Neural progenitor cell (in vitro differentiated cells): ENCODE results near the gene MEGF10. TPM values are rescaled to one million over a fixed set of nuclear protein-coding genes. Genes with fewer than 3 reads are reported as not detected.

Experiments
- DNase-seq: peaks from one replicate; pipeline ENCODE4 v3.0.0-alpha.2; 2016; ENCODE audit warnings: low spot score
- H2AFZ ChIP-seq: fragments of 200-600 bp; sonication (generic); replicated peaks from 2 replicates; pipeline ENCODE4 v1.6.1; 2016; ENCODE audit warnings: antibody characterized with exemption
- H3F3A ChIP-seq: fragments of 200-600 bp; sonication (generic); 2 replicates; pipeline ENCODE4 v1.6.1; 2016; ENCODE audit warnings: antibody characterized with exemption, low read depth
- H3K27ac ChIP-seq: fragments of 200-600 bp; sonication (generic); 2 replicates; pipeline ENCODE4 v1.5.1; 2016; ENCODE audit warnings: mild to moderate bottlenecking
- H3K27me3 ChIP-seq: fragments of 200-600 bp; sonication (generic); 2 replicates; pipeline ENCODE4 v1.6.1; 2016; ENCODE audit warnings: mild to moderate bottlenecking, moderate library complexity
- H3K36me3 ChIP-seq: fragments of 200-600 bp; sonication (generic); 2 replicates; pipeline ENCODE4 v1.5.1; 2016
- H3K4me1 ChIP-seq: fragments of 200-600 bp; sonication (generic); 2 replicates; pipeline ENCODE4 v1.6.1; 2016; ENCODE audit warnings: mixed run types
- H3K4me2 ChIP-seq: fragments of 200-600 bp; sonication (generic); 2 replicates; pipeline ENCODE4 v1.6.1; 2016
- H3K4me3 ChIP-seq: fragments of 200-600 bp; sonication (generic); 2 replicates; pipeline ENCODE4 v1.5.1; 2016
- H3K79me2 ChIP-seq: fragments of 200-600 bp; sonication (generic); 2 replicates; pipeline ENCODE4 v1.6.1; 2016; ENCODE audit warnings: low read depth
- H3K9ac ChIP-seq: fragments of 200-600 bp; sonication (generic); 2 replicates; pipeline ENCODE4 v1.6.1; 2016
- H3K9me3 ChIP-seq: fragments of 200-600 bp; sonication (generic); 2 replicates; pipeline ENCODE4 v1.5.1; 2016; ENCODE audit warnings: low read depth
- H4K20me1 ChIP-seq: fragments of 200-600 bp; sonication (generic); 2 replicates; pipeline ENCODE4 v1.6.1; 2016; ENCODE audit warnings: low read depth
- H3K27ac Mint-ChIP-seq: 3 replicates; pipeline ENCODE4 v1.8.0; 2021; ENCODE audit warnings: mixed read lengths
- H3K27me3 Mint-ChIP-seq: 2 replicates; pipeline ENCODE4 v1.8.0; 2022; ENCODE audit warnings: low read depth, mild to moderate bottlenecking, inconsistent platforms, moderate library complexity, mixed read lengths; ENCODE audit not compliant: insufficient read depth
- H3K36me3 Mint-ChIP-seq: 3 replicates; pipeline ENCODE4 v1.8.0; 2021; ENCODE audit warnings: mixed read lengths
- H3K4me1 Mint-ChIP-seq: 3 replicates; pipeline ENCODE4 v1.8.0; 2021; ENCODE audit warnings: mixed read lengths
- H3K4me3 Mint-ChIP-seq: 3 replicates; pipeline ENCODE4 v1.8.0; 2021; ENCODE audit warnings: mild to moderate bottlenecking, moderate library complexity, mixed read lengths
- H3K9me3 Mint-ChIP-seq: 3 replicates; pipeline ENCODE4 v1.8.0; 2020; ENCODE audit warnings: mixed read lengths
- CTCF ChIP-seq: fragments of 200-600 bp; sonication (generic); IDR thresholded peaks from 2 replicates; pipeline ENCODE4 v1.5.1; 2017; ENCODE audit warnings: antibody characterized with exemption, mild to moderate bottlenecking
- EZH2 ChIP-seq: fragments of 200-600 bp; sonication (generic); IDR thresholded peaks from 2 replicates; pipeline ENCODE4 v1.6.1; 2017; ENCODE audit warnings: antibody characterized with exemption, mild to moderate bottlenecking, moderate library complexity
- EZH2phosphoT487 ChIP-seq: fragments of 200-600 bp; sonication (generic); IDR thresholded peaks from 2 replicates; pipeline ENCODE4 v1.6.1; 2017; ENCODE audit warnings: antibody characterized with exemption
- total RNA-seq: library from RNA; depleted of rRNA; stranded (reverse); fragments of >200 nt; gene quantifications from 2 replicates; pipeline ENCODE4 v1.2.3, GENCODE V29; 2015; ENCODE audit warnings: low replicate concordance

Gene MEGF10
- total RNA-seq, 1 donor from 2014 or later: 1.3 TPM

GRCh38 chr5:127338501-127338900 is 47.9 kb downstream of the MEGF10 start:
- H3K4me3 ChIP-seq: no peak overlapping the region
- Mint-ChIP-seq H3K9me3 (no peaks in the 10 kb centered on the region), H3K4me1 (peaks cover 22% of the 10 kb centered on the region)

GRCh38 chr5:127340606-127341005 is 50.0 kb downstream of the MEGF10 start:
- peaks cover 12% of the 10 kb centered on the region for H3K4me1 ChIP-seq
- no peaks in the 10 kb centered on the region for H3K79me2 ChIP-seq
- H3K27ac ChIP-seq: no peak overlapping the region
- no peak overlapping the region for H3K9ac ChIP-seq
- no peaks in the 10 kb centered on the region for H3K9me3 ChIP-seq
- no peak for DNase-seq
- Mint-ChIP-seq H3K4me3 (no peak overlapping the region), H3K9me3 (peaks cover 3% of the 10 kb centered on the region), H3K27me3 (peaks cover 5% of the 10 kb centered on the region), H3K27ac (no peak overlapping the region), H3K36me3 (peaks cover 19% of the 10 kb centered on the region), H3K4me1 (peaks cover 25% of the 10 kb centered on the region)
- H3K4me3 ChIP-seq: no peak overlapping the region
- no peaks in the 10 kb centered on the region for H3K36me3 ChIP-seq
- no peaks in the 10 kb centered on the region for H3K27me3 ChIP-seq
- H2AFZ ChIP-seq: no peak overlapping the region
- no peaks in the 10 kb centered on the region for H3F3A ChIP-seq
- no peak overlapping the region for H3K4me2 ChIP-seq
- H4K20me1 ChIP-seq: no peaks in the 10 kb centered on the region
- TF ChIP-seq CTCF: no peak
- TF ChIP-seq EZH2: no peak
- TF ChIP-seq EZH2phosphoT487: no peak

More at GRCh38 chr5:127338501-127338900, 47.9 kb downstream of the MEGF10 start:
- Histone ChIP-seq H3K27ac (no peak overlapping the region), H3K9me3 (no peaks in the 10 kb centered on the region), H3K4me2 (no peak overlapping the region), H4K20me1 (no peaks in the 10 kb centered on the region), H3K79me2 (no peaks in the 10 kb centered on the region), H3F3A (no peaks in the 10 kb centered on the region), H3K27me3 (no peaks in the 10 kb centered on the region), H3K4me1 (peaks cover 12% of the 10 kb centered on the region), H2AFZ (no peak overlapping the region), H3K9ac (no peak overlapping the region), H3K36me3 (no peaks in the 10 kb centered on the region)
- peaks cover 4% of the 10 kb centered on the region for H3K27me3 Mint-ChIP-seq
- no peak overlapping the region for H3K4me3 Mint-ChIP-seq
- H3K36me3 Mint-ChIP-seq: peaks cover 18% of the 10 kb centered on the region
- DNase-seq: no peak
- H3K27ac Mint-ChIP-seq: peak overlapping the region; percentile 6
- TF ChIP-seq CTCF: no peak

- Histone ChIP-seq H3K27ac (no peak overlapping the region), H3F3A (no peaks in the 10 kb centered on the region)
Measured at GRCh38 chr5:127342364-127342763, 51.8 kb downstream of the MEGF10 start.

More at GRCh38 chr5:127342364-127342763, 51.8 kb downstream of the MEGF10 start:
- H3K36me3 Mint-ChIP-seq: peaks cover 29% of the 10 kb centered on the region
- peak overlapping the region; percentile 19 for H3K27ac Mint-ChIP-seq
- Histone ChIP-seq H3K4me2 (no peak overlapping the region), H4K20me1 (no peaks in the 10 kb centered on the region), H3K36me3 (no peaks in the 10 kb centered on the region), H3K9ac (no peak overlapping the region), H3K9me3 (no peaks in the 10 kb centered on the region), H3K4me1 (peaks cover 12% of the 10 kb centered on the region), H3K79me2 (no peaks in the 10 kb centered on the region), H3K4me3 (no peak overlapping the region), H2AFZ (no peak overlapping the region), H3K27me3 (no peaks in the 10 kb centered on the region)
- no peak overlapping the region for H3K4me3 Mint-ChIP-seq
- peaks cover 3% of the 10 kb centered on the region for H3K9me3 Mint-ChIP-seq
- peaks cover 5% of the 10 kb centered on the region for H3K27me3 Mint-ChIP-seq
- peaks cover 25% of the 10 kb centered on the region for H3K4me1 Mint-ChIP-seq
- TF ChIP-seq CTCF (no peak), EZH2 (no peak), EZH2phosphoT487 (no peak)
- no peak for DNase-seq
